Heart left ventricle (tissue), 16 donors: ENCODE data around the gene INPP4A. TPM values are rescaled to one million over a fixed set of nuclear protein-coding genes. Genes with fewer than 3 reads are reported as not detected.

Experiments used
- ATAC-seq, 4 donors: fragments of 200-7000 bp; cut with Tn5 transposase; one replicate each; pipeline ENCODE4 v1.9.1; 2020 to 2022; ENCODE audit warnings: moderate library complexity in 4 of 4, mild to moderate bottlenecking in 3 of 4, moderate number of reproducible peaks in 1 of 4
- DNase-seq, 5 donors: peaks; one replicate each; pipeline ENCODE4 v3.0.0-alpha.2; 2020
- H3K27ac ChIP-seq, 12 donors: fragments of 200-600 bp; sonication (generic) in 4 of 12; one replicate each; pipeline versions ENCODE4 v1.5.0 to v1.8.0; 2016 to 2022; ENCODE audit warnings: mild to moderate bottlenecking in 2 of 12
- H3K27me3 ChIP-seq, 9 donors: fragments of 200-600 bp; sonication (generic) in 2 of 9; one replicate each; pipeline versions ENCODE4 v1.5.1 to v1.8.0; 2016 to 2022; ENCODE audit warnings: mild to moderate bottlenecking in 3 of 9
- H3K36me3 ChIP-seq, 9 donors: fragments of 200-600 bp; sonication (generic) in 2 of 9; one replicate each; pipeline versions ENCODE4 v1.5.0 to v1.8.0; 2018 to 2022; ENCODE audit warnings: mild to moderate bottlenecking in 2 of 9
- H3K4me1 ChIP-seq, 12 donors: fragments of 200-600 bp; sonication (generic) in 4 of 12; one replicate each; pipeline versions ENCODE4 v1.5.0 to v1.8.0; 2016 to 2022; ENCODE audit warnings: mild to moderate bottlenecking in 3 of 12
- H3K4me3 ChIP-seq, 12 donors: fragments of 200-600 bp; sonication (generic) in 4 of 12; one replicate each; pipeline versions ENCODE4 v1.5.0 to v1.8.0; 2017 to 2022; ENCODE audit warnings: mild to moderate bottlenecking in 9 of 12, moderate library complexity in 4 of 12
- H3K9me3 ChIP-seq, 12 donors: fragments of 200-600 bp; sonication (generic) in 4 of 12; one replicate each; pipeline versions ENCODE4 v1.5.0 to v1.8.0; 2016 to 2022; ENCODE audit warnings: mild to moderate bottlenecking in 1 of 12
- POLR2A ChIP-seq, 2 donors: fragments of 450-650 bp; IDR thresholded peaks; one replicate each; pipeline ENCODE4 v1.6.1; 2017; ENCODE audit warnings: antibody characterized with exemption in 2 of 2, mild to moderate bottlenecking in 2 of 2, moderate library complexity in 2 of 2
- WGBS, 4 donors: extraction: QIAGEN DNeasy Blood & Tissue Kit in 2 of 4; methylation state at CpG; one replicate each; pipeline versions ENCODE4 v1.1.5 to v1.1.7; 2013 to 2018; 5-methylcytosine and 5-hydroxymethylcytosine counted together
- intact Hi-C, 10 donors: fragments of 100-400 bp; cut with DNase I; formaldehyde crosslinking; loops; one replicate each; pipeline versions ENCODE4 v1.11.1 to v1.14.2; 2022
- polyA plus RNA-seq, 2 donors: library from polyadenylated mRNA; stranded (reverse); fragments of 200-250 nt; gene quantifications; one replicate each; pipeline ENCODE4 v1.2.3, GENCODE V29; 2013
- total RNA-seq, 9 donors: library from RNA; depleted of rRNA in 2 of 9; stranded (reverse); fragments of >200 nt in 2 of 9; fragmentation: NEBNext Ultra II Directional in 3 of 9; extraction: Animal tissue kit (Norgen Biotek cat#: 25700) in 3 of 9; gene quantifications; one replicate each; pipeline versions ENCODE4 v1.1.0 to v1.2.4, GENCODE V29; 2016 to 2023
- TF ChIP-seq, protein P1 (sequence below), 12 donors: fragments of 200-600 bp; sonication (generic) in 4 of 12; IDR thresholded peaks; one replicate each; pipeline versions ENCODE4 v1.5.0 to v1.8.0; 2018 to 2022; ENCODE audit warnings: antibody characterized with exemption in 12 of 12, mild to moderate bottlenecking in 5 of 12
- donor health status: ischemic (EF 13 %, LVEDD 7.1; RV severe dilation, severe dysfunction).
- donor health status: healthy with polysubstance abuse.
- donor health status: DM: no; HTN: yes; CAD: no.
- donor health status: DM: no; HTN: no; CAD: no.
- donor health status: ischemic (EF 25% LVEDD 6.9; RV normal size, moderate dysfunction).
- donor health status: ischemic (EF 25% LVEDD 5.7; RV mildly dilated, moderate dysfunction).
- donor health status: healthy.
- donor health status: DM: yes; HTN: yes; CAD: no.
- donor health status: ischemic (EF 35%, LVEDD 5.7; RV mildly dilated, moderate dysfunction).
- donor health status: nonischemic (EF 11% LVEDD 7.7; RV severe dilation, severe dysfunction).
- donor health status: DM: yes; HTN: yes; CAD: no.
- donor health status: PGD.
- donor health status: ischemic (EF 29% LVEDD 5.4; RV normal size, mild dysfunction).
- donor health status: nonischemic (EF 23%, LVEDD 6.1; RV moderate dilation, normal function).

INPP4A gene
- total and polyA plus RNA-seq, 11 donors: 5.1 to 30.5 (median 20.3) TPM

- TF ChIP-seq, protein P1, sequence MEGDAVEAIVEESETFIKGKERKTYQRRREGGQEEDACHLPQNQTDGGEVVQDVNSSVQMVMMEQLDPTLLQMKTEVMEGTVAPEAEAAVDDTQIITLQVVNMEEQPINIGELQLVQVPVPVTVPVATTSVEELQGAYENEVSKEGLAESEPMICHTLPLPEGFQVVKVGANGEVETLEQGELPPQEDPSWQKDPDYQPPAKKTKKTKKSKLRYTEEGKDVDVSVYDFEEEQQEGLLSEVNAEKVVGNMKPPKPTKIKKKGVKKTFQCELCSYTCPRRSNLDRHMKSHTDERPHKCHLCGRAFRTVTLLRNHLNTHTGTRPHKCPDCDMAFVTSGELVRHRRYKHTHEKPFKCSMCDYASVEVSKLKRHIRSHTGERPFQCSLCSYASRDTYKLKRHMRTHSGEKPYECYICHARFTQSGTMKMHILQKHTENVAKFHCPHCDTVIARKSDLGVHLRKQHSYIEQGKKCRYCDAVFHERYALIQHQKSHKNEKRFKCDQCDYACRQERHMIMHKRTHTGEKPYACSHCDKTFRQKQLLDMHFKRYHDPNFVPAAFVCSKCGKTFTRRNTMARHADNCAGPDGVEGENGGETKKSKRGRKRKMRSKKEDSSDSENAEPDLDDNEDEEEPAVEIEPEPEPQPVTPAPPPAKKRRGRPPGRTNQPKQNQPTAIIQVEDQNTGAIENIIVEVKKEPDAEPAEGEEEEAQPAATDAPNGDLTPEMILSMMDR (IDR thresholded peaks at IDR 0.05): peak in 1 of 12 donors; percentile 12
- TF ChIP-seq POLR2A (IDR thresholded peaks at IDR 0.05): no peak
- 20 to 31% (median 27%) methylated on average over 8 of the region's 8 CpGs for WGBS, 4 donors
- intact Hi-C loops: loop anchor here in 4 of 10 donors (5.0 to 10.0 kb wide), 3 partner anchors 57 to 62 kb away; partner anchors contain the start of gene INPP4A (in 2 of the 4)
Measured at GRCh38 chr2:98504381-98505109, 59.9 kb downstream of the INPP4A start.

GRCh38 chr2:98505311-98505808 lies 60.7 kb downstream of the INPP4A start:
- no peaks in the 10 kb centered on the region for H3K9me3 ChIP-seq
- TF ChIP-seq POLR2A (IDR thresholded peaks at IDR 0.05): no peak
- TF ChIP-seq, protein P1 (IDR thresholded peaks at IDR 0.05): no peak
- 61 to 74% (median 70%) methylated on average over 6 to 7 of the region's 7 CpGs for WGBS, 4 donors
- H3K27ac ChIP-seq: peak overlapping the region in 10 of 12 donors; percentile 10 to 91 (median 56)
- H3K4me3 ChIP-seq: no peak overlapping the region
- peak in 3 of 5 donors; percentile 54 to 72 (median 62) for DNase-seq
- peaks cover 7 to 83% (median 63%) of the 10 kb centered on the region in 12 donors for H3K4me1 ChIP-seq
- no peaks in the 10 kb centered on the region for H3K27me3 ChIP-seq
- intact Hi-C loops: loop anchor here in 3 of 10 donors (5.0 to 10.0 kb wide), 3 partner anchors 58 to 63 kb away; partner anchors contain the start of gene INPP4A (in 2 of the 3)
- peak in 3 of 4 donors; percentile 11 to 33 (median 24) for ATAC-seq
- peaks cover 0 to 10% (median 0%) of the 10 kb centered on the region in 9 donors for H3K36me3 ChIP-seq

More at GRCh38 chr2:98504381-98505109, 59.9 kb downstream of the INPP4A start:
- Histone ChIP-seq H3K4me1 (peaks cover 7 to 81% (median 66%) of the 10 kb centered on the region in 12 donors), H3K36me3 (peaks cover 0 to 10% (median 0%) of the 10 kb centered on the region in 9 donors), H3K27ac (peak overlapping the region in 10 of 12 donors; percentile 10 to 91 (median 56)), H3K27me3 (no peaks in the 10 kb centered on the region), H3K4me3 (no peak overlapping the region), H3K9me3 (no peaks in the 10 kb centered on the region)
- ATAC-seq (peak in 3 of 4 donors; percentile 16 to 32 (median 31)), DNase-seq (peak in 1 of 5 donors; percentile 51)

DNA sequence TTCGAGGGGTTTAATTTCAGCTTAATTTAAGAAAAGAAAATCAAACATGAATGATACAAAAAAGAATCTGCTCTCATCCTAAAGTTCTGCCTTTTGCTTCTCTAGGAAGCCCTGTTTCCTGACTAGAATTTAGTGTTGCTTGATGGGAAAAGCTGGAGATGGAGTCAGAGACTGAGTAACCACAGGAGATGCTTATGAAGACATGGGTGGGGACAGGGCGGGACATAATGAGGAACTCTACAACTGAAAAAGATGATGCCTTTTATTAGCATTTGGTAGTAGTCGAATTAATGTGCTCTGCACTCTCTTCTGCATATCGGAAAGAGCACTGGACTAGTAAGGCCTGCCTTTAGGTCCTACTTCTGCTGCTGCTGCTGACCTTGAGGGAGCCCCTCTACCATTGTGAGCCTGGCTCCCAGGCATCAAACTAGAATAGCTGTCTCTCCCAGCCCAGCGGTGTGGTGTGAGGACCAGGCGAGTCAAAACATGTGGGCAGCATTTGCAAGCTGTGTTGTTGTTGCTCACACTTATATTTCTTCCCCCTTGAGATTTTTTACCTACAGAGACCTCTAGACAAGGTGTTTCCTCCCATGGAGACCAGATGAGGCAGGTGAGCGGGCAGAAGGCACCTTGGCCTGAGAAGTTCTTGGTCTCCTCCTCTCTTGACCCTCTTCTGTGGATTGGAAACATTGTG lies 61.5 kb downstream of the INPP4A start:
- no peak for TF ChIP-seq POLR2A (IDR thresholded peaks at IDR 0.05)
- TF ChIP-seq, protein P1 (IDR thresholded peaks at IDR 0.05): no peak
- ATAC-seq (no peak), DNase-seq (no peak)
- intact Hi-C loops: loop anchor here in 3 of 10 donors (5.0 to 10.0 kb wide), 3 partner anchors 59 to 64 kb away; partner anchors contain the start of gene INPP4A (in 2 of the 3)
- Histone ChIP-seq H3K36me3 (peaks cover 0 to 10% (median 0%) of the 10 kb centered on the region in 9 donors), H3K9me3 (no peaks in the 10 kb centered on the region), H3K27ac (peak overlapping the region in 6 of 12 donors; percentile 2 to 91 (median 68)), H3K27me3 (no peaks in the 10 kb centered on the region), H3K4me1 (peaks cover 7 to 83% (median 63%) of the 10 kb centered on the region in 12 donors), H3K4me3 (no peak overlapping the region)
- WGBS, 4 donors: 90 to 93% (median 91%) methylated on average over 7 of the region's 7 CpGs
